ENCODE data around the gene EPS15. TPM values are rescaled to one million over a fixed set of nuclear protein-coding genes. Genes with fewer than 3 reads are reported as not detected.

Gene EPS15
- total RNA-seq: 100 to 1,000 TPM in 1 of 4 donors, 10 to 100 TPM in 3; 53.5 to 106 (median 74.2) TPM

DNA sequence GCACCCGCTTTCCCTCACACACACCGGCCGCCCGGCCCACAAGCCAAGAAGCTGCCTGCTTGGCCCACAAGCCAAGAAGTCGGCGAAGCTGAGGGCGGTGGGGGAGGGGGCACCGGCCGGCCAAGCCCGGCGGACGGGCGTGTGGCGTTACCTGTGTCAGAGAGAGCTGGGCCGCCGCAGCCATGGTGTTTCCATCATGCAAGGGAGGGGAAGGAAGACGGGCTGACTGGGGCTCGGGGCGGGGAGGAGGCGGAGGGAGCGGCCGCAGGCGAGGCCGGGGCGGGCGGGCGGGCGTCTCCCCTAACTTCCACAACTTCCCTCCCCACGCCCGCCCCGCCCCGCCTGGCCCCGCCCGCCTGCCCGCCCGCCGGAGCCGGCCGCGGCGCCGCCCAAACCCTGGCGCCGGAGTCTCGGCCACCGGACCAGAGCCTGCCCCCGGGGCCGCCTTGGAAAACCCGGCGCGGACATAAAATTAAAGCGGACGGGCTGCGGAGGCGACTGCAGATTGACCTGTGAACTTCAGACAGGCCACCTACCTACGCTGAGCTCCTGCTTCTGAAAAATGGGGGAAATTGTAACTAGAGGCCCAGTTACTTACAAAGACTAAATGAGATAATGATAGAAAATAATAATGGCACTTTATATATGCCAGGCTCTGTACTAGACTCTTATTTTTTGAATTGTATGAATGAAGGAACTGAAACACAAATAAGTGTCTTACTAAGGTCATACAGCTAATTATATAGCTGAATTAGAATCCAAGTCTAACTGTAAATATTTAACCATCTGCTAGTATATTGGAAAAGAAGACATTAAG lies at the start of gene EPS15:
EPS15 (minus strand) TSS at position 219 of the 817 bp plus-strand sequence; CDS start at position 184, 35 bp downstream.
- ATAC-seq: peak; percentile 91
- peak within 1 kb of the TSS; percentile 50 to 64 for H3K4me3 ChIP-seq
- peaks cover 10 to 41% (median 17%) of the 10 kb centered on the region in 3 donors for H3K4me1 ChIP-seq
- no peaks in the 10 kb centered on the region for H3K36me3 ChIP-seq
- no peaks in the 10 kb centered on the region for H3K27me3 ChIP-seq
- H3K27ac ChIP-seq: peak within 1 kb of the TSS; percentile 22 to 90 (median 88)
- H3K9me3 ChIP-seq: no peaks in the 10 kb centered on the region
- TF ChIP-seq POLR2A (IDR thresholded peaks at IDR 0.05) (peak; percentile 39 to 45), POLR2AphosphoS5 (IDR thresholded peaks at IDR 0.05) (peak; percentile 35)
- TF ChIP-seq, protein P1, sequence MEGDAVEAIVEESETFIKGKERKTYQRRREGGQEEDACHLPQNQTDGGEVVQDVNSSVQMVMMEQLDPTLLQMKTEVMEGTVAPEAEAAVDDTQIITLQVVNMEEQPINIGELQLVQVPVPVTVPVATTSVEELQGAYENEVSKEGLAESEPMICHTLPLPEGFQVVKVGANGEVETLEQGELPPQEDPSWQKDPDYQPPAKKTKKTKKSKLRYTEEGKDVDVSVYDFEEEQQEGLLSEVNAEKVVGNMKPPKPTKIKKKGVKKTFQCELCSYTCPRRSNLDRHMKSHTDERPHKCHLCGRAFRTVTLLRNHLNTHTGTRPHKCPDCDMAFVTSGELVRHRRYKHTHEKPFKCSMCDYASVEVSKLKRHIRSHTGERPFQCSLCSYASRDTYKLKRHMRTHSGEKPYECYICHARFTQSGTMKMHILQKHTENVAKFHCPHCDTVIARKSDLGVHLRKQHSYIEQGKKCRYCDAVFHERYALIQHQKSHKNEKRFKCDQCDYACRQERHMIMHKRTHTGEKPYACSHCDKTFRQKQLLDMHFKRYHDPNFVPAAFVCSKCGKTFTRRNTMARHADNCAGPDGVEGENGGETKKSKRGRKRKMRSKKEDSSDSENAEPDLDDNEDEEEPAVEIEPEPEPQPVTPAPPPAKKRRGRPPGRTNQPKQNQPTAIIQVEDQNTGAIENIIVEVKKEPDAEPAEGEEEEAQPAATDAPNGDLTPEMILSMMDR (IDR thresholded peaks at IDR 0.05): no peak
- 3 to 22% methylated on average over 3 to 4 of the region's 56 CpGs for WGBS, 2 donors (ENCODE audit: low coverage in 1 of 2)

DNA sequence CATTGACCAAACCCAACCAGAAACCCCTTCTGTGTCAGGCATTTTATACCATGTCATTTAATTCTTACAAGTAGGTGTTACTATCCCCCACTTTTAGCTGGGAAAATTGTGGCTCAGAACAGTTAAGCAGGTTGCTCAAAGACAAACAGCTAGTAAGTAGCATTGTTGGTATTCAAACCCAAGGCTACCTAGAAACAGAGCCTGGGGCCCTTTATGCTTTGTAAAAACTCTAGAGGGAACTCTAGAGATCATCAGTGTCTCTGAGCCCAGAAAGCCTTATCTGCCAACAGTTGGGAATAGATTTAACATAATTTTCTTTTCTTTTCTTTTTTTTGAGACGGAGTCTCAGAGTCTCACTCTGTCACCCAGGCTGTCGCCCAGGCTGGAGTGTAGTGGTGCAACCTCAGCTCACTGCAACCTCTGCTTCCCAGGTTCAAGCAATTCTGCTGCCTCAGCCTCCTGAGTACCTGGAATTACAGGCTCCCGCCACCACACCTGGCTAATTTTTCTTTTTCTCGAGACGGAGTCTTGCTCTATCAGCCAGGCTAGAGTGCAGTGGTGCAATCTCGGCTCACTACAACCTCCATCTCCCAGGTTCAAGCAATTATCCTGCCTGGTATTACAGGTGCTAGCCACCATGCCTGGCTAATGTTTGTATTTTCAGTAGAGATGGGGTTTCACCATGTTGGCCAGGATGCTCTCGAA lies 49.3 kb upstream of the EPS15 start:
- Histone ChIP-seq H3K4me1 (peaks cover 0 to 10% (median 0%) of the 10 kb centered on the region in 3 donors), H3K27me3 (no peaks in the 10 kb centered on the region), H3K4me3 (no peak overlapping the region), H3K27ac (no peak overlapping the region), H3K36me3 (no peaks in the 10 kb centered on the region), H3K9me3 (no peaks in the 10 kb centered on the region)
- TF ChIP-seq, protein P1 (IDR thresholded peaks at IDR 0.05): no peak
- TF ChIP-seq POLR2AphosphoS5 (IDR thresholded peaks at IDR 0.05) (no peak), EP300 (IDR thresholded peaks at IDR 0.05) (no peak)
- 85 to 91% methylated on average over 4 to 7 of the region's 7 CpGs for WGBS, 2 donors (ENCODE audit: low coverage in 1 of 2)
- ATAC-seq: no peak

DNA sequence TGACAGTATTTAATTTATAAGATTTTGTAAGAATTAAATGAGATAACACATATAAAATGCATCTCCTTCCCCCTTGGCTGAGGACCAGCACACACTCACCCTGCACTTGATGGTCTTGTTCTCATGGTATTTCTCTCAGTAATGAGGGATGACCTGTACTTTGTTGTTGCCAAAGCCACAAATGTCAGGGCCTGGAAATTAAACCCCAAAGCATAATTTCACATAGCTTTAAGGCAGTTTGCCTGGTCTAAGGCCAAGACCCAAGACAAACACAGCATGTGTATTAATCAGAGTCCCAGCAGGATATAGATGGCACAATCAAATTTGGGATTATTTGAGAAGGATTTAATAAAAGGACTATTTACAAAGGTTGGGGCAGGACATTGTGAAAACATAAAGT lies 48.6 kb upstream of the EPS15 start:
- H3K27ac ChIP-seq: no peak overlapping the region
- H3K9me3 ChIP-seq: no peaks in the 10 kb centered on the region
- H3K27me3 ChIP-seq: no peaks in the 10 kb centered on the region
- no peak for ATAC-seq
- TF ChIP-seq, protein P1 (IDR thresholded peaks at IDR 0.05): no peak
- no peak for TF ChIP-seq POLR2A (IDR thresholded peaks at IDR 0.05)
- no peak for TF ChIP-seq POLR2AphosphoS5 (IDR thresholded peaks at IDR 0.05)
- no peak for TF ChIP-seq EP300 (IDR thresholded peaks at IDR 0.05)
- no peaks in the 10 kb centered on the region for H3K36me3 ChIP-seq
- no peak overlapping the region for H3K4me3 ChIP-seq
- peaks cover 0 to 10% (median 0%) of the 10 kb centered on the region in 3 donors for H3K4me1 ChIP-seq

DNA sequence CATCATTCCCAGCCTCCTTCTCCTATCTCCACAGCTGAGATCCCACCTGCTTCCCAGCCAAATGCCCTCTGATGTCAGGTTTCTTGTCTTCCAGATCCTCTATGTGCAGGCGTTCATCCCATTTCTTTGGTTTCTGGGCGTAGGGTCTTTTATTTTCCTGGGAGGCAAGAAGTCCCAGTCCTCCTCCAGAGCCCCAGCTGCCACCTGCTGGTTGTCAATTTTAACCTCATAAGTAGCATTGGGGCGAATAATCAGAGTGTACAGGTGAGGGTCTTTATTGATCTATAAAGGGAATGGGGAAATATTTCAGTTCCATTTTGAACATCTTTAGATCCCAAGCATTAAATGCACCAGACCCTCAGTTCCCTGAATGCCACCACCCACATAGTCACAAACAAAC lies 47.2 kb upstream of the EPS15 start:
- no peak for ATAC-seq
- no peaks in the 10 kb centered on the region for H3K36me3 ChIP-seq
- peaks cover 0 to 10% (median 0%) of the 10 kb centered on the region in 3 donors for H3K4me1 ChIP-seq
- WGBS, 2 donors (ENCODE audit: low coverage in 1 of 2): 74 to 79% methylated on average over 2 to 3 of the region's 3 CpGs
- H3K27me3 ChIP-seq: no peaks in the 10 kb centered on the region
- H3K9me3 ChIP-seq: no peaks in the 10 kb centered on the region
- TF ChIP-seq POLR2AphosphoS5 (IDR thresholded peaks at IDR 0.05) (no peak), EP300 (IDR thresholded peaks at IDR 0.05) (no peak), POLR2A (IDR thresholded peaks at IDR 0.05) (no peak)
- TF ChIP-seq, protein P1 (IDR thresholded peaks at IDR 0.05): no peak
- H3K27ac ChIP-seq: no peak overlapping the region
- H3K4me3 ChIP-seq: no peak overlapping the region

Measured in gastroesophageal sphincter (tissue), 4 donors.